Loucy (cell line): ENCODE measurements around the gene EFNA5.

Source experiments
- EZH2phosphoT487 ChIP-seq: fragments of 200-600 bp; IDR thresholded peaks from 2 replicates; pipeline ENCODE4 v1.6.1; 2018; ENCODE audit warnings: antibody characterized with exemption, mild to moderate bottlenecking, moderate library complexity, borderline replicate concordance
- TF ChIP-seq, protein P1 (sequence below): fragments of 200-600 bp; sonication (generic); conservative IDR thresholded peaks from 2 replicates; pipeline ENCODE4 v1.5.1; 2014; ENCODE audit warnings: mild to moderate bottlenecking, antibody characterized with exemption, low read length

DNA sequence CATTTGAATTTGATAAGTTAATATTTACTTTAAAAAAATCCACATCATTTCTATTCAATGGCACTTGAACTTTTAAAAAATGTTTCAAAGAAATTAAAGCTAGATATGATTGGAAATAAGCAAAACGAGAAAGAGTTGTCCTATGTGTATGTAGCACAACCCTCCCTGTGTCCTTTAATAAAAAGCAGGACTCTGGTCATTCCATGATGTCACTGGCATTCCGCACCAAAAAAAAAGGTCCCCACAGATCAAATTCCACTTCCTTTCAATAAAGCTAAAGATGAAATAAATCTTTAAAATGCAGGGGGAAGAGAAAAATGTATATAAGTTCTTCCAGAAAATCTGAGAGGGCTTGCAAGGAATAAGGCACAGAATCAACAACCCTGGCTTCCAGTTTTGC, 103.8 kb downstream of the EFNA5 start:
- TF ChIP-seq, protein P1, sequence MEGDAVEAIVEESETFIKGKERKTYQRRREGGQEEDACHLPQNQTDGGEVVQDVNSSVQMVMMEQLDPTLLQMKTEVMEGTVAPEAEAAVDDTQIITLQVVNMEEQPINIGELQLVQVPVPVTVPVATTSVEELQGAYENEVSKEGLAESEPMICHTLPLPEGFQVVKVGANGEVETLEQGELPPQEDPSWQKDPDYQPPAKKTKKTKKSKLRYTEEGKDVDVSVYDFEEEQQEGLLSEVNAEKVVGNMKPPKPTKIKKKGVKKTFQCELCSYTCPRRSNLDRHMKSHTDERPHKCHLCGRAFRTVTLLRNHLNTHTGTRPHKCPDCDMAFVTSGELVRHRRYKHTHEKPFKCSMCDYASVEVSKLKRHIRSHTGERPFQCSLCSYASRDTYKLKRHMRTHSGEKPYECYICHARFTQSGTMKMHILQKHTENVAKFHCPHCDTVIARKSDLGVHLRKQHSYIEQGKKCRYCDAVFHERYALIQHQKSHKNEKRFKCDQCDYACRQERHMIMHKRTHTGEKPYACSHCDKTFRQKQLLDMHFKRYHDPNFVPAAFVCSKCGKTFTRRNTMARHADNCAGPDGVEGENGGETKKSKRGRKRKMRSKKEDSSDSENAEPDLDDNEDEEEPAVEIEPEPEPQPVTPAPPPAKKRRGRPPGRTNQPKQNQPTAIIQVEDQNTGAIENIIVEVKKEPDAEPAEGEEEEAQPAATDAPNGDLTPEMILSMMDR = no peak
- TF ChIP-seq EZH2phosphoT487 = no peak
